Measurements from ENCODE around the gene PRRG3.

DNA sequence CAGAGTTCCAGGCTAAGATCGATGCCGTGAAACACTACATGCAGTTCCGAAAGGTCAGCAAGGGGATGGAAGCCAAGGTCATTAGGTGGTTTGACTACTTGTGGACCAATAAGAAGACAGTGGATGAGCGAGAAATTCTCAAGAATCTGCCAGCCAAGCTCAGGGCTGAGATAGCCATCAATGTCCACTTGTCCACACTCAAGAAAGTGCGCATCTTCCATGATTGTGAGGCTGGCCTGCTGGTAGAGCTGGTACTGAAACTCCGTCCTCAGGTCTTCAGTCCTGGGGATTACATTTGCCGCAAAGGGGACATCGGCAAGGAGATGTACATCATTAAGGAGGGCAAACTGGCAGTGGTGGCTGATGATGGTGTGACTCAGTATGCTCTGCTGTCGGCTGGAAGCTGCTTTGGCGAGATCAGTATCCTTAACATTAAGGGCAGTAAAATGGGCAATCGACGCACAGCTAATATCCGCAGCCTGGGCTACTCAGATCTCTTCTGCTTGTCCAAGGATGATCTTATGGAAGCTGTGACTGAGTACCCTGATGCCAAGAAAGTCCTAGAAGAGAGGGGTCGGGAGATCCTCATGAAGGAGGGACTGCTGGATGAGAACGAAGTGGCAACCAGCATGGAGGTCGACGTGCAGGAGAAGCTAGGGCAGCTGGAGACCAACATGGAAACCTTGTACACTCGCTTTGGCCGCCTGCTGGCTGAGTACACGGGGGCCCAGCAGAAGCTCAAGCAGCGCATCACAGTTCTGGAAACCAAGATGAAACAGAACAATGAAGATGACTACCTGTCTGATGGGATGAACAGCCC is 48.6 kb downstream of the PRRG3 start:
- TF ChIP-seq POLR2A (IDR thresholded peaks at IDR 0.05): no peak
- TF ChIP-seq, protein P1, sequence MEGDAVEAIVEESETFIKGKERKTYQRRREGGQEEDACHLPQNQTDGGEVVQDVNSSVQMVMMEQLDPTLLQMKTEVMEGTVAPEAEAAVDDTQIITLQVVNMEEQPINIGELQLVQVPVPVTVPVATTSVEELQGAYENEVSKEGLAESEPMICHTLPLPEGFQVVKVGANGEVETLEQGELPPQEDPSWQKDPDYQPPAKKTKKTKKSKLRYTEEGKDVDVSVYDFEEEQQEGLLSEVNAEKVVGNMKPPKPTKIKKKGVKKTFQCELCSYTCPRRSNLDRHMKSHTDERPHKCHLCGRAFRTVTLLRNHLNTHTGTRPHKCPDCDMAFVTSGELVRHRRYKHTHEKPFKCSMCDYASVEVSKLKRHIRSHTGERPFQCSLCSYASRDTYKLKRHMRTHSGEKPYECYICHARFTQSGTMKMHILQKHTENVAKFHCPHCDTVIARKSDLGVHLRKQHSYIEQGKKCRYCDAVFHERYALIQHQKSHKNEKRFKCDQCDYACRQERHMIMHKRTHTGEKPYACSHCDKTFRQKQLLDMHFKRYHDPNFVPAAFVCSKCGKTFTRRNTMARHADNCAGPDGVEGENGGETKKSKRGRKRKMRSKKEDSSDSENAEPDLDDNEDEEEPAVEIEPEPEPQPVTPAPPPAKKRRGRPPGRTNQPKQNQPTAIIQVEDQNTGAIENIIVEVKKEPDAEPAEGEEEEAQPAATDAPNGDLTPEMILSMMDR (IDR thresholded peaks at IDR 0.05): no peak

Data from prostate gland (tissue), 2 donors.